CD4-positive, alpha-beta T cell (primary cell): ENCODE measurements around the gene RHBDD3. TPM values are rescaled to one million over a fixed set of nuclear protein-coding genes. Genes with fewer than 3 reads are reported as not detected.

ENCODE experiments used
- ATAC-seq: fragments of 200-7000 bp; cut with Tn5 transposase; one replicate; pipeline ENCODE4 v1.10.0; 2022; ENCODE audit warnings: mild to moderate bottlenecking; ENCODE audit not compliant: poor library complexity
- CTCF ChIA-PET: fragments of 350-600 bp; sonication (Branson Sonifier 250); formaldehyde crosslinking; loops from one replicate; lab custom pipeline; 2021; ENCODE audit warnings: antibody characterized with exemption, inconsistent platforms; lab: Charles Lee
- POLR2A ChIA-PET: fragments of 350-600 bp; sonication (Branson Sonifier 250); formaldehyde crosslinking; loops from one replicate; lab custom pipeline; 2021; ENCODE audit warnings: antibody characterized with exemption, inconsistent platforms; lab: Charles Lee
- DNase-seq, 14 experiments: peaks; one replicate each; pipeline ENCODE4 v3.0.0-alpha.2; 2013 to 2020; ENCODE audit warnings: mixed read lengths in 2 of 14
- H3K27ac ChIP-seq, 2 donors: one replicate each; pipeline versions ENCODE4 v1.5.1 to v1.7.0; 2013; ENCODE audit warnings: low read length in 2 of 2, low read depth in 1 of 2, mild to moderate bottlenecking in 1 of 2
- H3K27me3 ChIP-seq, 2 experiments: 1 replicate in 1 of 2; 2 replicates in 1 of 2; pipeline versions ENCODE4 v1.6.1 to v1.7.0; 2013; ENCODE audit warnings: low read length in 2 of 2, control low read depth in 1 of 2, mild to moderate bottlenecking in 1 of 2, moderate library complexity in 1 of 2; ENCODE audit not compliant: insufficient read depth in 2 of 2, control insufficient read depth in 1 of 2
- H3K36me3 ChIP-seq: one replicate; pipeline ENCODE4 v1.6.1; 2013; ENCODE audit warnings: low read length, control low read depth; ENCODE audit not compliant: insufficient read depth
- H3K4me1 ChIP-seq: one replicate; pipeline ENCODE4 v1.6.1; 2013; ENCODE audit warnings: low read length, control low read depth; ENCODE audit not compliant: insufficient read depth
- H3K4me3 ChIP-seq: one replicate; pipeline ENCODE4 v1.5.1; 2013; ENCODE audit warnings: mild to moderate bottlenecking, low read length, moderate library complexity
- H3K9me3 ChIP-seq, 2 experiments: 1 replicate in 1 of 2; 2 replicates in 1 of 2; pipeline versions ENCODE4 v1.6.1 to v1.7.0; 2013; ENCODE audit warnings: low read length in 2 of 2, mild to moderate bottlenecking in 2 of 2, control low read depth in 1 of 2, moderate library complexity in 1 of 2; ENCODE audit not compliant: control insufficient read depth in 1 of 2, insufficient read depth in 1 of 2
- H3K27ac Mint-ChIP-seq: one replicate; pipeline ENCODE4 v1.8.0; 2020; ENCODE audit warnings: mixed read lengths
- H3K27me3 Mint-ChIP-seq: one replicate; pipeline ENCODE4 v1.8.0; 2021; ENCODE audit warnings: mixed read lengths
- H3K36me3 Mint-ChIP-seq: one replicate; pipeline ENCODE4 v1.8.0; 2021; ENCODE audit warnings: low read depth, mixed read lengths
- H3K4me1 Mint-ChIP-seq: one replicate; pipeline ENCODE4 v1.8.0; 2021; ENCODE audit warnings: low read depth, mixed read lengths
- H3K4me3 Mint-ChIP-seq: one replicate; pipeline ENCODE4 v1.8.0; 2020; ENCODE audit warnings: mild to moderate bottlenecking, mixed read lengths
- H3K9me3 Mint-ChIP-seq: one replicate; pipeline ENCODE4 v1.8.0; 2020; ENCODE audit warnings: mixed read lengths
- intact Hi-C, 2 experiments: fragments of 100-400 bp; cut with DNase I in 1 of 2; cut with micrococcal nuclease in 1 of 2; formaldehyde crosslinking; loops; one replicate each; pipeline versions ENCODE4 v1.15.1 to v1.9.0; 2023 to 2025; cut with DNase I, micrococcal nuclease
- total RNA-seq, 174 experiments: library from RNA in 2 of 174; stranded (reverse) in 2 of 174; gene quantifications; one replicate each; pipeline ENCODE4 v1.2.3 and lab custom pipeline; 2021 to 2026
- TF ChIP-seq, protein P1 (sequence below): fragments of 200-600 bp; IDR thresholded peaks from one replicate; pipeline ENCODE4 v1.8.0; 2022; ENCODE audit warnings: antibody characterized with exemption, mild to moderate bottlenecking

The RHBDD3 gene
- total RNA-seq, 2 experiments from 2014 or later, result 9.0 to 11.7 TPM

DNA sequence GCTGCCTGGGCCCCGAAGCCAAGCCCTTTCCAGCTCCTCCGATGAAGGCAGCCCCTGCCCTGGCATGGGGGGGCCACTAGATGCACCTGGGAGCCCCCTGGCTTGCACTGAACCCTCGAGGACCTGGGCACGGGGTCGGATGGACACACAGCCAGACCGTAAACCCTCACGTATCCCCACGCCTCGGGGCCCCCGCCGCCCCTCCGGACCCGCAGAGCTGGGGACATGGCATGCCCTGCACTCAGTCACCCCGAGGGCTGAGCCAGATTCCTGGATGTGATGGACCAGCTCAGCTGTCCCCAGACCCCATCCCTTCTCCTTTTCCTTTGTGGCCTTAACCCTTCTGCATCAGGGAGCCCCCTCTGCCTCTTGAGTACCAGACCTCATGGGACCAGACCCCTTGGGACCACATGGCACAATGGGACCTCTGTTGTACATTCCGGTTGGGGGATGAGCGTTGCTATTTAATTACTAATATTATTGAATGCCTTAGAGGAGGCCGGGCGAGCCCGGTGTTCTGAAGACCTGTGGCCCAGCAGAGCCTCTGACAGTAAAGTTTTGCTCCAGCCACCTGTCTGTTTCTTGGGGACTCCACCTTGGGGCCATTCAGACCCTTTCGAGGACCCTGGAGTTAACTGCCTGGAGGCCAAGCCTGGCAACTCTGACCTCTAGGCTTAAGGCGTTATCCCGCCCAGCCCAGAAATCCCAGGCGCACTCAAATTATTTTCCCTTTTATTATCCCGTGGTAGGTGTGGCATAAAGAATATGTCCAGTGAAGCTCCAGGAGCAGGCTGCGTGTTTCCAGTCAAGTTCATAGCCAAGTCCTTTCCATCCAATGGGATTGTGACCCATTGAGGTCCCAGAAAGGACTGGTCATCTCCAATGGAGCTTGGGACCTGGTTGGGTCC lies 44.7 kb upstream of the RHBDD3 start:
- peaks cover 55% of the 10 kb centered on the region for H3K4me1 ChIP-seq
- H3K9me3 ChIP-seq, result peaks cover 0 to 13% of the 10 kb centered on the region in 2 experiments
- peaks cover 37 to 52% of the 10 kb centered on the region in 2 experiments for H3K27me3 ChIP-seq
- TF ChIP-seq, protein P1, sequence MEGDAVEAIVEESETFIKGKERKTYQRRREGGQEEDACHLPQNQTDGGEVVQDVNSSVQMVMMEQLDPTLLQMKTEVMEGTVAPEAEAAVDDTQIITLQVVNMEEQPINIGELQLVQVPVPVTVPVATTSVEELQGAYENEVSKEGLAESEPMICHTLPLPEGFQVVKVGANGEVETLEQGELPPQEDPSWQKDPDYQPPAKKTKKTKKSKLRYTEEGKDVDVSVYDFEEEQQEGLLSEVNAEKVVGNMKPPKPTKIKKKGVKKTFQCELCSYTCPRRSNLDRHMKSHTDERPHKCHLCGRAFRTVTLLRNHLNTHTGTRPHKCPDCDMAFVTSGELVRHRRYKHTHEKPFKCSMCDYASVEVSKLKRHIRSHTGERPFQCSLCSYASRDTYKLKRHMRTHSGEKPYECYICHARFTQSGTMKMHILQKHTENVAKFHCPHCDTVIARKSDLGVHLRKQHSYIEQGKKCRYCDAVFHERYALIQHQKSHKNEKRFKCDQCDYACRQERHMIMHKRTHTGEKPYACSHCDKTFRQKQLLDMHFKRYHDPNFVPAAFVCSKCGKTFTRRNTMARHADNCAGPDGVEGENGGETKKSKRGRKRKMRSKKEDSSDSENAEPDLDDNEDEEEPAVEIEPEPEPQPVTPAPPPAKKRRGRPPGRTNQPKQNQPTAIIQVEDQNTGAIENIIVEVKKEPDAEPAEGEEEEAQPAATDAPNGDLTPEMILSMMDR, result no peak
- H3K36me3 ChIP-seq, result no peaks in the 10 kb centered on the region
- no peak overlapping the region for H3K4me3 ChIP-seq
- POLR2A ChIA-PET, result no interaction called here
- Mint-ChIP-seq H3K27ac (no peak overlapping the region), H3K36me3 (no peaks in the 10 kb centered on the region), H3K27me3 (peaks cover 48% of the 10 kb centered on the region), H3K4me3 (no peak overlapping the region), H3K9me3 (no peaks in the 10 kb centered on the region), H3K4me1 (peaks cover 21% of the 10 kb centered on the region)
- ATAC-seq, result no peak
- intact Hi-C loops, result no loop called here
- no peak for DNase-seq
- CTCF ChIA-PET, result no interaction called here
- H3K27ac ChIP-seq, result no peak overlapping the region

- Histone ChIP-seq H3K36me3 (no peaks in the 10 kb centered on the region), H3K9me3 (peaks cover 0 to 13% of the 10 kb centered on the region in 2 experiments), H3K4me3 (no peak overlapping the region), H3K4me1 (peaks cover 62% of the 10 kb centered on the region), H3K27ac (no peak overlapping the region), H3K27me3 (peaks cover 37 to 46% of the 10 kb centered on the region in 2 experiments)
- peaks cover 42% of the 10 kb centered on the region for H3K27me3 Mint-ChIP-seq
- H3K4me3 Mint-ChIP-seq, result no peak overlapping the region
- DNase-seq (peak in 1 of 14 experiments; percentile 26), ATAC-seq (no peak)
- no peaks in the 10 kb centered on the region for H3K9me3 Mint-ChIP-seq
- ChIA-PET CTCF (no interaction called here), POLR2A (no interaction called here)
- peaks cover 19% of the 10 kb centered on the region for H3K4me1 Mint-ChIP-seq
- no peaks in the 10 kb centered on the region for H3K36me3 Mint-ChIP-seq
- H3K27ac Mint-ChIP-seq, result no peak overlapping the region
- TF ChIP-seq, protein P1, result no peak
- intact Hi-C loops, result no loop called here
Observed at GRCh38 chr22:29311464-29312217, 43.9 kb upstream of the RHBDD3 start.

- peak in 9 of 14 experiments; percentile 17 to 85 (median 45) for DNase-seq
- POLR2A ChIA-PET, result no interaction called here
- Histone ChIP-seq H3K4me1 (peaks cover 69% of the 10 kb centered on the region), H3K27ac (no peak overlapping the region), H3K36me3 (no peaks in the 10 kb centered on the region), H3K9me3 (peaks cover 0 to 13% of the 10 kb centered on the region in 2 experiments), H3K4me3 (no peak overlapping the region), H3K27me3 (peaks cover 36 to 39% of the 10 kb centered on the region in 2 experiments)
- H3K36me3 Mint-ChIP-seq, result no peaks in the 10 kb centered on the region
- CTCF ChIA-PET, result no interaction called here
- H3K4me3 Mint-ChIP-seq, result no peak overlapping the region
- peak; percentile 25 for ATAC-seq
- H3K27me3 Mint-ChIP-seq, result peaks cover 40% of the 10 kb centered on the region
- TF ChIP-seq, protein P1, result no peak
- intact Hi-C loops, result no loop called here
- H3K27ac Mint-ChIP-seq, result no peak overlapping the region
- no peaks in the 10 kb centered on the region for H3K9me3 Mint-ChIP-seq
- H3K4me1 Mint-ChIP-seq, result peaks cover 23% of the 10 kb centered on the region
Observed at GRCh38 chr22:29310863-29311339, 43.1 kb upstream of the RHBDD3 start.
